Urinary bladder (tissue), 4 donors: Measurements from ENCODE around the gene PRKCH. TPM values are rescaled to one million over a fixed set of nuclear protein-coding genes. Genes with fewer than 3 reads are reported as not detected.

Source experiments
- DNase-seq: peaks from one replicate; pipeline ENCODE4 v3.0.0-alpha.2; 2015; ENCODE audit errors: extremely low spot score
- H3K27ac ChIP-seq: one replicate; pipeline ENCODE4 v1.5.1; 2013; ENCODE audit warnings: low read depth, mild to moderate bottlenecking, moderate library complexity
- H3K36me3 ChIP-seq: one replicate; pipeline ENCODE4 v1.6.1; 2013; ENCODE audit warnings: mild to moderate bottlenecking, moderate library complexity; ENCODE audit not compliant: insufficient read depth
- H3K4me1 ChIP-seq: one replicate; pipeline ENCODE4 v1.6.1; 2013; ENCODE audit warnings: mild to moderate bottlenecking, moderate library complexity; ENCODE audit not compliant: insufficient read depth
- H3K4me3 ChIP-seq: one replicate; pipeline ENCODE4 v1.5.1; 2013; ENCODE audit warnings: low read depth, low read length
- WGBS: extraction: QIAGEN DNeasy Blood & Tissue Kit; methylation state at CpG from one replicate; pipeline ENCODE4 v1.1.7; 2013; 5-methylcytosine and 5-hydroxymethylcytosine counted together
- polyA plus RNA-seq: library from polyadenylated mRNA; stranded (reverse); fragments of 200-250 nt; gene quantifications from one replicate; pipeline ENCODE4 v1.2.3, GENCODE V29; 2013
- total RNA-seq: library from RNA; depleted of rRNA; stranded (reverse); fragments of >200 nt; gene quantifications from one replicate; pipeline ENCODE4 v1.2.3, GENCODE V29; 2014
- donor health status: healthy with polysubstance abuse.
- donor health status: healthy.

Gene PRKCH
- total and polyA plus RNA-seq, 2 donors = 13.3 to 53.6 TPM

DNA sequence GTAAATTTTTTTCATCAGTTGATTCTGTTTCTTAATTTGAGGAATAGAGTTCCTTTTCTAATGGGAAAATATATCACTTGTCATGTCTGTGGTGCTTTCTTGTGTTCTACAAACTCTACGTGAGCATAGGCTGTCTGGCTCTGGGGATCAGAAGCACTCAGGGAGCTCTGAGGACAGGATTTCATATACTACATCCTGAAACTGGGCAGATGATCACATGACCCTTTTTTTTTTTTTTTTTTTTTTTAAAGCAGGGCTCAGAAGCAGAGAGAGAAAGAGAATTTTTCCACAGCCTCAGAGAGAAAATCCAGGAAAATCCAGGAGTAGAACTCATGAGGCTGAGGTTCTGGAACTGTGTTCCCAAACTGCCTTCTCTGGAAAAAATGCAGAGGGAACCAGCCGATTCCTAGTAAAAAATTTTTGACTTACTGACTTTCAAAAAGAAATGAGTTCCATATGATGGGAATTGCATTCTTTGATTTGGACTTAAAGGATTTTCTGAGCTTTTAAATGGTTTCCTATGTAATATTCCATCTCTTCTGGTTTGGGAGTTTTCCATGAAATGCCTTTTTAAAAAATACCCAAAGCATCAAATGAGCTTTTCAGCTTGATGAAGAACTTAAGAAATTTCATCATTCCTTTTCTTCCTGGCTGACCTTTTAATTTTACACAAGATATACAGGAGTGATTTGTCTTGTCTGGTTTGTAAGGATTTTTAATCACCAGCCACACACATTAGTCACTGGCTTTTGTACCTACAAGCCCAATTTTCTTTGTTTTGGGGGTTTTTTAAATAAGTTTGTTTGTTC, 190.9 kb downstream of the PRKCH start:
- H3K4me3 ChIP-seq = no peak overlapping the region
- no peak for DNase-seq
- 50% methylated on average over 2 of the region's 2 CpGs for WGBS
- no peaks in the 10 kb centered on the region for H3K36me3 ChIP-seq
- no peak overlapping the region for H3K27ac ChIP-seq
- H3K4me1 ChIP-seq = no peaks in the 10 kb centered on the region

DNA sequence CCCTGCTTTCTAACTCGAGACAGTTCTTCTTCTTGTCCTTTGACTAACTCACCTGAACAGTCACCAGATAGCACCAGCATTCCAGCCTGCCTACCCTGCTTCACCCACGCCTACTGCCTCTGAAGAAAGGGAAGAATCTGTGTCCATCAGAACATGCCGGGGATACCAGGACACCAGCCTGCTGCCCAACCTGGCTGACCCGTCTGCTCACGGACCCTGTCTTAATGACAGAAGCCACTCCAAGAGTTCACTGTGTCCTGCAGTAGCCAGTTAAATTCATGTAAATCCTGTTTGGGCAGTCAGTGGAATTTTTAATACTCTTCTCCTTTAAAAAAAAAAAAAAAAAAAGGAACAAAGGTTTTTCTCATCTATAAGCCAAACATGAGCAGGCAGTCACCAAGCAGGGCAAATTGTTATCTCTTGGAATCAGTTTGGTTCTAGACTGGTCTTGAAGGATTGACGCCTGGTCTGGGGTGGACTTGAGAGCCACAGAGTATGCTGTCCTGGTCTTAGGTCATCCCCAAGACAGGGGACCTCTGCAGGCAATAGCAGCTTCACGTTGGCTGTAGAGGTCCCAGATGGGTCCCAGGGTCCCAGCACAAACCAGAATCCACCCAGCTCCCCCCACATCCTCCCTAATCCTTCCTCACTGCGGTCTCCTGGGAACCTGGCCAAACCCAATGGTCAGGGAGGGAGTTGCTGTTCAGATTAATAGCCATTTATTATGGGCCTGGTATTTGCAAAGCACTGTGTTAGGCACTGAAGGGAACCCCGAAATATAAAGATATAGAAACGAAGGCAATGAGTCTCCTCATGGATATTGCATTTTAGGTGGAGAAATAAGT, 192.8 kb downstream of the PRKCH start:
- Histone ChIP-seq H3K36me3 (no peaks in the 10 kb centered on the region), H3K27ac (no peak overlapping the region), H3K4me3 (no peak overlapping the region), H3K4me1 (no peaks in the 10 kb centered on the region)
- DNase-seq = no peak
- 75% methylated on average over 10 of the region's 10 CpGs for WGBS

DNA sequence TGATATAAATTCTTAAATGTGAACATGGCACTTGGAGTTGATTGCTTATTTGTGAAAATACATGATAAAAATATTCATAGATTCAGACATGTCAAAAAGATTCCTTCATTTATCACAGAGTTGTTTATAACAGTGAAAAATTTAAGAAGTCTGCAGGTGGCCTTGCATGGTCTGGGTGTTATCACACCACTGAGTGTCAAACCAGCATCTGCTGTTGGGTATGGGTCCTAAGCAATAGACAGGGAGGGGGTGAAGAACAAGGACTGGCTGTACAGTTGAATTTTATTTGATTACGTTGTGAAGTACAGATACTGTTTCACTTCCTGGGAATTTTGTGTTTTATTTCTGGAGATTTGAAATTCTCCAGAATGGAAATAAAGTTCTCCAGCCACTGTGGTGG, 193.5 kb downstream of the PRKCH start:
- Histone ChIP-seq H3K27ac (no peak overlapping the region), H3K4me1 (no peaks in the 10 kb centered on the region), H3K36me3 (no peaks in the 10 kb centered on the region), H3K4me3 (no peak overlapping the region)
- 69% methylated on average over 1 of the region's 1 CpG for WGBS
- no peak for DNase-seq

DNA sequence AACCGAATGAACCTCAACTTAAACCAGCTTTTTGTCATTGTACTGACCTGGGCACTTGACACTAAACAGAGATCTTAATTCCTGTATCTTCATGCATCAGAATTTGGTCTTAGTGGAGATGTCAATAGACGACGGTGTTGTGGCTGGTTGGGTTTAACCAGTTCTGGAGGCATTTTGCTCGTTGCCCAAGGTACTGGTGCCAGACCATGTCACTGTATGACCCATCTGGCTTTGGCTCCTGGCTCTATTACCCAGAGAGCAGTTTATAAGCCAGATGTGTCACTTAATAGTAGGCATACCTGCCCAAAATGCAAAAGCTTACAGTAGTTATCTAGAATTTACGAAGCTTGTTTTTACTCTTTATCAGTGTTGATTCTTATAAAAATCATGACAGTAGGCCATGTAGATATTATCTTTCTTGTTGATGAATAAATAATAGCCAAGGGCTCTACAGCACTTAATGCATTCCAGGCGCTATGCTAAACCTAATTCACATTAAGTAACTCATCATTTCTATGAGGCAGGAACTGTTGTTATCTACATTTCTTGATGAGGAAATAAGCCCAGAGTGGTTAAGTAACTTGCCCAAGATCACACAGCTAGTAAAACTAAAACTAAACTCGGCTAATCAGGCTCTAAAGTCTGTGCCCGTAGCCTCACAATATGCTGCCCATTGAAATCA, 194.2 kb downstream of the PRKCH start:
- DNase-seq = no peak
- WGBS = 89% methylated on average over 8 of the region's 8 CpGs
- no peaks in the 10 kb centered on the region for H3K36me3 ChIP-seq
- H3K4me1 ChIP-seq = no peaks in the 10 kb centered on the region
- no peak overlapping the region for H3K27ac ChIP-seq
- no peak overlapping the region for H3K4me3 ChIP-seq

DNA sequence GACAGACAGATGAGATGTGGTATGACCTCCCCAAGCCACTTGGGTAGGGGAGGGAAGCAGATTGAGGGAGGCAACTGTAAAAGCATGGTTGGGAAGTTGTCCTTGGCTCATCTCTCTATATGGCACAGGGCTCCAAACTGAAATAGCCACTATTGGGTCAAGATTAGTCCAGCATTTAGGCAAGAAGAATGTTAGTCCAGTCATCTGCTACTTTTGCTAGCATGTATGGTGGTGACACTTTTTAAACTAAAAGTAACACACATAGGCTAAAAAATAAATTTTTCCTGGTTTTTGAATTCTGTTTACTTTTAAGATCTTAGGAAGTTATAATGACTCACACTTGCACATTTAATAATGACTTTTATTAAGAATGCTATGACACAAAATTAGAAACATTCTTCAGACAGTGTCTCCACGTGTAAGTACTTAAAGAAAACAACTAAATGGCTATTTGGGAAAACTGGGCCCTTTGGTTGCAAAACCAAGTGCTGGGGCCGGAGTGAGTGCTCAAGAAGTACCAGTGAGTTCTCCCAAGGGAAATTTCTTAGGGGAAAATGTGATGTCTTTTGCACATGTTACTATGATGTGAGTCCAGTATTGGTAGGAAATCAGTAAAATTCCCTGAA, 194.9 kb downstream of the PRKCH start:
- H3K36me3 ChIP-seq = no peaks in the 10 kb centered on the region
- H3K4me3 ChIP-seq = no peak overlapping the region
- no peak overlapping the region for H3K27ac ChIP-seq
- H3K4me1 ChIP-seq = no peaks in the 10 kb centered on the region
- 60% methylated on average over 2 of the region's 2 CpGs for WGBS
- DNase-seq = no peak

DNA sequence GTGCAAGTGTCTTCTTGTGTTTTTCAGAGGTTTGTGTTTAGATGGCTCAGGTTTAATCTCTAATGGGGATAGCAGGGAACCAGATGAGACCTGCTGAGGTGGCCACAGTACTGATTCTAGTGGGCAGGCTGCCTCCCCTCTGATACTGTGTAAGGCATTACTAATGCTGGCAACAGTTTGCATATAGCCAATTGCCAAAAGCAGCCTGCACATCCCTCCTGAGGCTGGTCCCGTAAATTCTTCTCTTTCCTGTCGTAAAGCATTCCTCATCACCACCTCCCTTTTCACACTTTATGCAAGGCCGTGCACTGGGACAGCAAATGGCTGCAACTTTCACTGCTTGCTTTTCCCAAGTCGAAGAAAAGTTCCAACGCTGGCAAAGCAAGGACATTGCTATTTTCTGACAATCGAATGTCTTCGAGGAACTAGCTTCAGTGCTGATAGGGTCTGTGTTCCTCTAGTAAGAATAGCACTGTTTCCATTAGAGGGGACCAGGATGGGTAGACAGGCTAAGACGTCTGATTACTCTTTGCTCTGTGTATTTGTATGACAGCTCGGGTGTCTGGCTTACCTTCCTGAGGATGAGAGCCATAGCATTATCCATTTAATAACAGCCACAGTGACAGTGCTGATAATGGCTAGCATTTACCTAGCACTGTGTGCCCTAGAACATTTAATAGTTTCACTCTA, 195.7 kb downstream of the PRKCH start:
- no peak overlapping the region for H3K4me3 ChIP-seq
- no peak for DNase-seq
- WGBS = 65% methylated on average over 9 of the region's 9 CpGs
- H3K4me1 ChIP-seq = no peaks in the 10 kb centered on the region
- H3K36me3 ChIP-seq = no peaks in the 10 kb centered on the region
- H3K27ac ChIP-seq = no peak overlapping the region

DNA sequence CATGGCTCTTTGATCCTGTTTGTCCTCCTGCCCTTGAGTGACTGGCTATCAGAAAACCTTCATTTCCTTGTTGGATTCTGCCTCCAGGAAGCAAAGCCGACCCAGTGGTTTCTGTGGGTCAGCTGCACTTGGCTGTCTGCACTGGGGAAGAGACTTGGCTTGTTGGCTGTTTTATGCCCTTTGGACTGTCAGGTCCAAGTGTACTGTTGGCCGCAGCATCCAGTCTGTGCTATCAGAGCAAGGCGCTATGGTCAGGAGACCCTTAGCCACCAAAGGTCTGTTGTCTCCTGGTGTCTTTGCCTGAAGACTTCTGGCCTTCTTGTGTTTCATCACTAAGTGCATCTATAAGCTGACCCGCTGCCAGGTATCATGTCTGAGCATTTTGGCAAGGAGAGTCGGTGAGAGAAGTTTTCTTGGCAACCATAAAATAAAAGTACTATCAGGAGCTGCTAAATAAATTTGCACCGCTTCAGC, 196.6 kb downstream of the PRKCH start:
- WGBS = 54% methylated on average over 6 of the region's 6 CpGs
- Histone ChIP-seq H3K4me1 (no peaks in the 10 kb centered on the region), H3K36me3 (no peaks in the 10 kb centered on the region), H3K27ac (no peak overlapping the region), H3K4me3 (no peak overlapping the region)
- no peak for DNase-seq

DNA sequence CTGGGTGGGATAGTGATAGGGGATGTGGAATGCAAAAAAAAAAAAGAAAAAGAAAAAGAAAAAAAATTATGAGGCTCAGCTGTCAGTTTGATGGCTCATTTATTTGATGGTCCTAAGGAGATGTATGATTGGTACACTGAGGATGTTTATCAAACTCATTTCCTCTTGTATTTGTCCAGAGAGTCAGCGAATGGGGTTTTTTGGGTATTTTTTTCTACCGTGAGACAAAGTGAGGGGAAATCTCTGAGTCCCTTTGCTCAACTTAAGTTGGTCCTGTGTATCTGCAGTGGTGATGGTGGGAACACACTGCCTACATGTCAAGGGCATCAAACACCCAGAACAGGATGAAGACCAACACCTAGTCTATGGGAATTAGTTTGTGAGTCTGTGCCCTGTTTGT, 197.0 kb downstream of the PRKCH start:
- 72% methylated on average over 2 of the region's 2 CpGs for WGBS

DNA sequence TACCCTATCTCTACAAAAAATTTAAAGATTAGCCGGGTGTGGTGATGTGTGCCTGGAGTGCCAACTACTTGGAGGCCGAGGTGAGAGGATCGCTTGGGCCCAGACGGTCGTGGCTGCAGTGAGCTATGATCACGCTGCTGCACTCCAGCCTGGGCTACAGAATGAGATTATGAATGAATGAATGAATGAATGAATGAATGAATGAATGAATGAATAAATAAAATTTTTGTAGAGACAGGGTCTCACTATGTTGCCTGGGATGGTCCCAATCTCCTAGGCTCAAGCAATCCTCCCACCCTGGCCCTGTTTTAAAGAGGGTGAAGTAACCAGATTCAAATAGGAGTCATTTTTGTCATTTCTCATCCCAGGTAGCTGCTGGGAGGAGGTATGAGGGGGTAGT, 197.7 kb downstream of the PRKCH start:
- no peak for DNase-seq
- no peak overlapping the region for H3K27ac ChIP-seq
- H3K4me1 ChIP-seq = no peaks in the 10 kb centered on the region
- no peaks in the 10 kb centered on the region for H3K36me3 ChIP-seq
- H3K4me3 ChIP-seq = no peak overlapping the region
- WGBS = 97% methylated on average over 6 of the region's 6 CpGs

More for the DNA sequence above, 197.0 kb downstream of the PRKCH start:
- Histone ChIP-seq H3K4me1 (no peaks in the 10 kb centered on the region), H3K4me3 (no peak overlapping the region), H3K36me3 (no peaks in the 10 kb centered on the region), H3K27ac (no peak overlapping the region)
- no peak for DNase-seq

DNA sequence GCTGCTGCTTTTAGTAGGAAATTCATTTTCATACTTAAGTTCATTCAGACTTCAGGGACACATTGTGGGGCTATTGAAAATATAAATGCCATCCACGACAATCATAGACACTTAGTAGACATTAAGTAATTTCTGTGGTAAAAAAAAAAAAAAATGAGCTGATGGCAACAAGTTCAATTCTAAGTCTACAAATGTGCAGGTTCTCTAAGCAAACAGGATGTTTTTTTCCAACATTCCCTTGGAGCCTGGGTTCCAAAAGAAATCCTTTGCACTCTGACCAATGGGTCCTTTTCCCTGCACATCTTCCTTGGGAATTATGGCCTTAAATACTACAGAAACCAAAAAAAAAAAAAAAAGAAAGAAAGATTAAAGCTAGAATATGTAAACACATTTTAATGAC, 198.4 kb downstream of the PRKCH start:
- WGBS = 91% methylated on average over 1 of the region's 1 CpG
- Histone ChIP-seq H3K4me3 (no peak overlapping the region), H3K36me3 (no peaks in the 10 kb centered on the region), H3K27ac (no peak overlapping the region), H3K4me1 (no peaks in the 10 kb centered on the region)
- DNase-seq = no peak

DNA sequence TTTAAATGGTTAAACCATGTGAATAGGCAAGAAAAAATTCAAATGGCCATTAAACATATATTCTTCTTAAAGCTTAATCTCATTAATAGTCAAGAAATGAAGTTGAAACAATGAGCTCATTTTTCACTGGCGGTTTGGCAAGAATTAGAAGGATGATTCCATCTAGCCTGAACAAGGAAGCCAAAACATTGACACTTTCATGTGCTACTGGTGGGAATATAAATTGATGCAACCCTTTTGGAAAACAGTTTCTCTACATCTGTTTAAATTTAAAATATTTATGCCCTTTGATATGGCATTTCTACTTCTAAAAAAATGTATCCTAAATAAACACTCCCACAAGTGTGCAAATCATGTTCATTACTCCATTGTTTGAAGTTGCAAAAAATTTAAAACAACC, 199.2 kb downstream of the PRKCH start:
- 77% methylated on average over 1 of the region's 1 CpG for WGBS
- H3K4me1 ChIP-seq = no peaks in the 10 kb centered on the region

DNA sequence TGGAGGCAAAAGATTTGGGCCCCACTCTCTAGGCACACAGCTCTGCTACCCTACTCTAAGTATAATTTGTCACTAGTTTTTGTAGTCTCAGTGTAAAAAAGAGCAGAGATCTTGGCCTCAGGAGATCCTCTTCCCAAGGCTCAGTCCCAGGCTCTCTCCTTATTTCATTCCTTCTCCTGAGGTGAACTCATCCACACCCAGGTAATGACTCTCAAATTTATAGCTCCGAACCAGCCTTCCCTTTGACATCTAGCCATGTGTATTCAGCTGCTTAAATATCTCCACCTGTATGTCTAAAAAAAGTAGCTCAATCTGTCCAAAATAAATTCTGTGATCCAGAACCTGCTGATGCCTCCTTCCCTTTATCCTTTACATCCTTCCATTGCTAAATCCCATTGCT, 200.4 kb downstream of the PRKCH start:
- whole genome bisulfite sequencing = 94% methylated on average over 1 of the region's 1 CpG
- no peak overlapping the region for H3K4me3 ChIP-seq
- H3K36me3 ChIP-seq = no peaks in the 10 kb centered on the region
- H3K4me1 ChIP-seq = no peaks in the 10 kb centered on the region
- H3K27ac ChIP-seq = no peak overlapping the region
- DNase-seq = no peak

More for the DNA sequence above, 199.2 kb downstream of the PRKCH start:
- Histone ChIP-seq H3K36me3 (no peaks in the 10 kb centered on the region), H3K27ac (no peak overlapping the region), H3K4me3 (no peak overlapping the region)
- DNase-seq = no peak

DNA sequence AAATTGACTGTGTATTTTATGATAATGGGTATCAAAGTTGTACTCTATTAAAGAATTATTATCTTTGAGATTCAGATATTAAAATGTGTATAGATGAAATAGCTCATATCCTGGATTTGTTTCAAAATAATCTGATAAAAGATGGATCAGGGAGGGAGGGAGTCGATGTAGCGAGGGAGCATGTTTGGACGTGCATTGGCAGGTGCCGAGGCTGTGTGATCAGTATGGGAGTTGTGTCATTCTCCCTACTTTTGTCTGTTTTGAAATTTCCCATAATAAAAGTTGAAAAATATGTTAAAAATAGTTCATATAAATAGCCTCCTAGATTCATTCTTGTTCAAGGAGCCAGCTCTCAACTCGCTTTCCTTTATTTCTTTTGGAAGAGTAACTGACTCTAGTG, 202.4 kb downstream of the PRKCH start:
- H3K4me1 ChIP-seq = no peaks in the 10 kb centered on the region
- H3K36me3 ChIP-seq = no peaks in the 10 kb centered on the region
- H3K27ac ChIP-seq = no peak overlapping the region
- 76% methylated on average over 5 of the region's 5 CpGs for WGBS
- DNase-seq = no peak
- no peak overlapping the region for H3K4me3 ChIP-seq
